Common myeloid progenitor, CD34-positive (primary cell): ENCODE measurements around the gene ADRB2.
A peak's percentile ranks its signal among the peaks of the same experiment; 100 is the strongest.

Source experiments
- CTCF ChIA-PET: fragments of 350-600 bp; sonication (Branson Sonifier 250); formaldehyde crosslinking; loops from one replicate; lab custom pipeline; 2021; ENCODE audit warnings: antibody characterized with exemption; lab: Charles Lee
- POLR2A ChIA-PET: fragments of 350-600 bp; sonication (Branson Sonifier 250); formaldehyde crosslinking; loops from one replicate; lab custom pipeline; 2021; ENCODE audit warnings: antibody characterized with exemption; lab: Charles Lee
- DNase-seq, 3 donors: peaks; one replicate each; pipeline versions ENCODE4 v3.0.0 to v3.0.0-alpha.2; 2013
- H3K27ac ChIP-seq, 2 experiments: 1 replicate in 1 of 2; 2 replicates in 1 of 2; pipeline ENCODE4 v1.7.0; 2013; ENCODE audit warnings: inconsistent platforms in 2 of 2, low read length in 2 of 2, mild to moderate bottlenecking in 2 of 2, low read depth in 1 of 2, moderate library complexity in 1 of 2; ENCODE audit not compliant: severe bottlenecking in 2 of 2, insufficient read depth in 1 of 2, poor library complexity in 1 of 2
- H3K27me3 ChIP-seq, 5 experiments: replicated peaks in 2 of 5; 1 replicate in 3 of 5; 2 replicates in 2 of 5; pipeline versions ENCODE4 v1.6.1 to v1.7.0; 2013; ENCODE audit warnings: low read length in 4 of 5, mild to moderate bottlenecking in 2 of 5, moderate library complexity in 2 of 5, inconsistent platforms in 1 of 5; ENCODE audit not compliant: insufficient read depth in 5 of 5, control insufficient read depth in 4 of 5
- H3K36me3 ChIP-seq, 4 experiments: 1 replicate in 2 of 4; 2 replicates in 2 of 4; pipeline versions ENCODE4 v1.6.1 to v1.7.0; 2013; ENCODE audit warnings: low read length in 3 of 4, control low read depth in 1 of 4, mild to moderate bottlenecking in 1 of 4; ENCODE audit not compliant: control insufficient read depth in 4 of 4, insufficient read depth in 4 of 4
- H3K4me1 ChIP-seq, 4 experiments: 1 replicate in 3 of 4; 2 replicates in 1 of 4; pipeline versions ENCODE4 v1.6.1 to v1.7.1; 2013; ENCODE audit warnings: low read length in 3 of 4, mild to moderate bottlenecking in 3 of 4, control low read depth in 1 of 4, inconsistent platforms in 1 of 4, moderate library complexity in 1 of 4; ENCODE audit not compliant: control insufficient read depth in 4 of 4, insufficient read depth in 4 of 4; ENCODE audit errors: control extremely low read depth in 1 of 4
- H3K4me3 ChIP-seq, 7 experiments: 1 replicate in 4 of 7; 2 replicates in 3 of 7; pipeline versions ENCODE4 v1.5.1 to v1.7.0; 2013; ENCODE audit warnings: mild to moderate bottlenecking in 7 of 7, low read length in 6 of 7, moderate library complexity in 6 of 7, inconsistent platforms in 2 of 7, low read depth in 2 of 7, control low read depth in 1 of 7; ENCODE audit not compliant: insufficient read depth in 4 of 7, control insufficient read depth in 1 of 7; ENCODE audit errors: extremely low read depth in 1 of 7
- H3K9me3 ChIP-seq, 5 experiments: 1 replicate in 4 of 5; 2 replicates in 1 of 5; pipeline versions ENCODE4 v1.6.1 to v1.7.1; 2013; ENCODE audit warnings: low read length in 4 of 5, mild to moderate bottlenecking in 2 of 5, inconsistent platforms in 1 of 5, low read depth in 1 of 5, moderate library complexity in 1 of 5; ENCODE audit not compliant: control insufficient read depth in 4 of 5, insufficient read depth in 2 of 5; ENCODE audit errors: control extremely low read depth in 1 of 5
- WGBS: methylation state at CpG from one replicate; pipeline ENCODE4 v1.1.5; 2013; ENCODE audit not compliant: insufficient coverage; 5-methylcytosine and 5-hydroxymethylcytosine counted together

The ADRB2 gene

GRCh38 chr5:148788636-148789035 is 37.8 kb upstream of the ADRB2 start:
- no peak overlapping the region for H3K4me3 ChIP-seq
- H3K9me3 ChIP-seq, result no peaks in the 10 kb centered on the region
- no peaks in the 10 kb centered on the region for H3K27me3 ChIP-seq
- ChIA-PET POLR2A (no interaction called here), CTCF (interaction anchor here (1.3 to 4.3 kb wide), 4 partner anchors 9 to 47 kb away, joined by 3 to 21 read pairs (median 6); no protein-coding TSS in a partner anchor)
- H3K4me1 ChIP-seq, result peaks cover 0 to 21% (median 0%) of the 10 kb centered on the region in 4 experiments
- DNase-seq, result no peak
- no peak overlapping the region for H3K27ac ChIP-seq
- H3K36me3 ChIP-seq, result no peaks in the 10 kb centered on the region
- 95% methylated on average over 4 of the region's 6 CpGs for WGBS

DNA sequence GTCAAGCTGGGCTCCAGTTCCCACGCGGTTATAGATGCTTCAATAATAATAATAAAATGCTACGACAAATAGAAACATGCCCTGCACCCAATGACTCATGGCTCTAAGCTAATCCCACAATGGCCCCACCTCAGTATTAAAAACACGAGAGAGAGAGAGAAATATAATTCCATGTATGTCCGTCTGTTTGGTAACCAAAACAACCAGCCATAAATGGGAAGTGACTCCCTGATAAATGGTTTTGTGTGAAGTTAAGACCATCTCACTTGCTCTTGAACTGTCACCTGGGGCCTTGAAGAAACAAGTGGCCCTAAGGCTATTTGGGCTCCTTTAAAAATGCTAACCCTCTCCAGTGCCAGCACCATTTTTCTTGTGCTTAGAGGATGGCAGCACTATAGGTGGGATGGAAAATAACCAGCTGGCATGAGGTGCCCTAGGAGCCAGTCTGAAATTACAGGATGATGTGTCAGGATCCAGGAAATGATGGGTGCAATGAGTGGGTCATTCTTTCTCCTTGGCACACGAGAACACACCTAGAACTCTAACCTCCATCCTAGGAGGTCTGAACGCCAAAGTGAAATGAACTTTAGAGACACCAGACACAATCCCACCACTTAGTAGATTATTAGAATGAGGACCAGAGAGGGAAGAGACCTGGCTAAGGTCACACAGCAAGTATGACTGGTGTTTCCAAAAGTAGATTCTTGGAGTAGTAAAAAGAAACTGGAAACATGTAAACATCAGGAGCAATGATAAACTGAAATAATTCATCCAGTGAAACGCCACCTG is 35.7 kb upstream of the ADRB2 start:
- Histone ChIP-seq H3K4me3 (no peak overlapping the region), H3K27me3 (no peaks in the 10 kb centered on the region), H3K27ac (no peak overlapping the region), H3K9me3 (no peaks in the 10 kb centered on the region), H3K4me1 (peaks cover 4 to 40% (median 9%) of the 10 kb centered on the region in 4 experiments), H3K36me3 (no peaks in the 10 kb centered on the region)
- ChIA-PET CTCF (interaction anchor here (1.3 to 4.3 kb wide), 4 partner anchors 10 to 30 kb away, joined by 4 to 21 read pairs (median 5); no protein-coding TSS in a partner anchor), POLR2A (no interaction called here)
- no peak for DNase-seq
- WGBS, result 100% methylated on average over 2 of the region's 8 CpGs

DNA sequence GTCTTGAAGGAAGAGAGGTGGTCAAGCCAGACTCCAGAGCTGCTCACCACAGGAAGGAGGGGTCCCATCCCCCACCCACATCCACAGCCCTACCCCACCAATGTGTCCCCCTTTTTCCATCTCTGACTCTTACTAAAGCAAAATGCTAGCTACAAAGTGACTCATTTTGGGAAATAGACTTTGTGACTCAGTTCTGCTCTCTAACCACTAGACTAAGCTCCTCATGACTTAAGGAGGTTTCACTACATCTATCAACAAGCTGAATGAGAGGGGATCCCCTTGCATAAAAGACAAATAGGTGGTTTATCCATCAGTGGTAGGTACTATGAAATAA is 35.1 kb upstream of the ADRB2 start:
- POLR2A ChIA-PET, result no interaction called here
- DNase-seq, result peak in 2 of 3 donors; percentile 23 to 40

GRCh38 chr5:148791696-148792095 is 34.7 kb upstream of the ADRB2 start:
- H3K9me3 ChIP-seq, result no peaks in the 10 kb centered on the region
- no peak for DNase-seq
- H3K4me3 ChIP-seq, result no peak overlapping the region
- WGBS, result no CpG with 5 or more reads among the region's 2 CpGs
- CTCF ChIA-PET, result interaction anchor here (0.7 to 4.3 kb wide), 4 partner anchors 9 to 16 kb away, joined by 3 to 21 read pairs (median 5); no protein-coding TSS in a partner anchor
- H3K4me1 ChIP-seq, result peaks cover 4 to 40% (median 9%) of the 10 kb centered on the region in 4 experiments
- no peak overlapping the region for H3K27ac ChIP-seq
- H3K36me3 ChIP-seq, result no peaks in the 10 kb centered on the region
- H3K27me3 ChIP-seq, result no peaks in the 10 kb centered on the region
- POLR2A ChIA-PET, result no interaction called here

More for the DNA sequence above, 35.1 kb upstream of the ADRB2 start:
- no peaks in the 10 kb centered on the region for H3K27me3 ChIP-seq
- H3K4me3 ChIP-seq, result no peak overlapping the region
- no peaks in the 10 kb centered on the region for H3K36me3 ChIP-seq
- H3K4me1 ChIP-seq, result peaks cover 4 to 40% (median 9%) of the 10 kb centered on the region in 4 experiments
- H3K27ac ChIP-seq, result no peak overlapping the region
- H3K9me3 ChIP-seq, result no peaks in the 10 kb centered on the region
- CTCF ChIA-PET, result interaction anchor here (1.6 to 4.3 kb wide), 3 partner anchors 9 to 13 kb away, joined by 4 to 21 read pairs (median 6); no protein-coding TSS in a partner anchor

DNA sequence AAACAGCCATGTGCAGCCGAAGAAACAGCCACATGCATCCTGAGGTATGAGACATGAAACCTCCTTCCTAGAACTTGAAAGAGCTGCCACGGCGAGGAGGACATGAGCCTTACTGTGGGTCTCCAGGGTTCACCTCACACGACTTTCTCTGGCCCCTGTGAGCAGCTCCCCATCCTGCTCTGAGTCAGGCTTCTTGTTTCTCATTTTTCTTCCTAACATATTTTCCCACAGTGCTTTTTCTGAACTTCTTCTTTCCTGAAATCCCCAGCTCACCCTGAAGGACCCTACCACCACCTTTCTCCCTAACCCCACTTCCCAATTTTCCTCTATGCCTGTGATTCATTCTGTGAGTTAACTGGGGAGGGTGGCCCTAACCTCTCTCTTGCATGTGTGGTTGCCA is 33.7 kb upstream of the ADRB2 start:
- 93% methylated on average over 4 of the region's 4 CpGs for WGBS
- DNase-seq, result no peak
- no peaks in the 10 kb centered on the region for H3K9me3 ChIP-seq
- CTCF ChIA-PET, result interaction anchor here (2.1 kb wide), 1 partner anchor 12 kb away, joined by 6 read pairs; no protein-coding TSS in a partner anchor
- no peak overlapping the region for H3K27ac ChIP-seq
- no peaks in the 10 kb centered on the region for H3K36me3 ChIP-seq
- H3K4me1 ChIP-seq, result peaks cover 4 to 40% (median 9%) of the 10 kb centered on the region in 4 experiments
- no peak overlapping the region for H3K4me3 ChIP-seq
- H3K27me3 ChIP-seq, result no peaks in the 10 kb centered on the region
- POLR2A ChIA-PET, result no interaction called here

- ChIA-PET CTCF (interaction anchor here (1.0 to 2.1 kb wide), 3 partner anchors 11 to 339 kb away, joined by 3 to 6 read pairs (median 3); no protein-coding TSS in a partner anchor), POLR2A (no interaction called here)
- no peaks in the 10 kb centered on the region for H3K36me3 ChIP-seq
- peaks cover 4 to 40% (median 9%) of the 10 kb centered on the region in 4 experiments for H3K4me1 ChIP-seq
- no peaks in the 10 kb centered on the region for H3K27me3 ChIP-seq
- H3K4me3 ChIP-seq, result no peak overlapping the region
- no peak overlapping the region for H3K27ac ChIP-seq
- no peaks in the 10 kb centered on the region for H3K9me3 ChIP-seq
- DNase-seq, result no peak
These were observed 33.1 kb upstream of the ADRB2 start for GRCh38 chr5:148793261-148793660.

- Histone ChIP-seq H3K27me3 (no peaks in the 10 kb centered on the region), H3K27ac (no peak overlapping the region), H3K36me3 (no peaks in the 10 kb centered on the region), H3K4me3 (no peak overlapping the region), H3K4me1 (peaks cover 4 to 40% (median 9%) of the 10 kb centered on the region in 4 experiments), H3K9me3 (no peaks in the 10 kb centered on the region)
- CTCF ChIA-PET, result interaction anchor here (0.9 to 1.6 kb wide), 7 partner anchors 9 to 338 kb away, joined by 3 to 7 read pairs (median 3); no protein-coding TSS in a partner anchor
- no peak for DNase-seq
- POLR2A ChIA-PET, result no interaction called here
- WGBS, result 100% methylated on average over 1 of the region's 1 CpG
These were observed 32.1 kb upstream of the ADRB2 start for GRCh38 chr5:148794275-148794674.
